Activated naive CD4-positive, alpha-beta T cell treated with anti-CD3 and anti-CD28 coated beads for 36 hours (primary cell): Measurements from ENCODE around the gene EVI5. TPM values are rescaled to one million over a fixed set of nuclear protein-coding genes. Genes with fewer than 3 reads are reported as not detected.
"Not testable (repeated sequence)": the region's sequence is repeated elsewhere in the genome, so short reads cannot be mapped to it uniquely, and the experiment has no call there.

Experiments
- CTCF ChIA-PET: fragments of 350-600 bp; sonication (Branson Sonifier 250); formaldehyde crosslinking; loops from one replicate; lab custom pipeline; 2021; ENCODE audit warnings: antibody characterized with exemption; lab: Charles Lee
- DNase-seq: peaks from one replicate; pipeline ENCODE4 v3.0.0-alpha.2; 2020
- H3K27ac Mint-ChIP-seq: one replicate; pipeline ENCODE4 v1.8.0; 2021; ENCODE audit warnings: mild to moderate bottlenecking, mixed read lengths
- H3K27me3 Mint-ChIP-seq: one replicate; pipeline ENCODE4 v1.8.0; 2021; ENCODE audit warnings: low read depth, mixed read lengths
- H3K36me3 Mint-ChIP-seq: one replicate; pipeline ENCODE4 v1.8.0; 2021; ENCODE audit warnings: low read depth, mixed read lengths
- H3K4me1 Mint-ChIP-seq: one replicate; pipeline ENCODE4 v1.8.0; 2021; ENCODE audit warnings: low read depth, mixed read lengths
- H3K4me3 Mint-ChIP-seq: one replicate; pipeline ENCODE4 v1.8.0; 2021; ENCODE audit warnings: mild to moderate bottlenecking, moderate library complexity, mixed read lengths
- H3K9me3 Mint-ChIP-seq: one replicate; pipeline ENCODE4 v1.8.0; 2021; ENCODE audit warnings: mixed read lengths
- intact Hi-C: fragments of 100-400 bp; cut with micrococcal nuclease; formaldehyde crosslinking; loops from one replicate; pipeline ENCODE4 v1.15.1; 2023
- total RNA-seq, 2 experiments: library from RNA; stranded (reverse); gene quantifications; one replicate each; pipeline ENCODE4 v1.2.3, GENCODE V29; 2021

EVI5 gene
- total RNA-seq, 2 experiments from 2014 or later, result 13.8 to 14.0 TPM

- Mint-ChIP-seq H3K4me3 (no peak overlapping the region), H3K36me3 (no peaks in the 10 kb centered on the region), H3K4me1 (peaks cover 2% of the 10 kb centered on the region), H3K27ac (no peak overlapping the region), H3K9me3 (no peaks in the 10 kb centered on the region), H3K27me3 (peaks cover 11% of the 10 kb centered on the region)
- no peak for DNase-seq
- CTCF ChIA-PET, result interaction anchor here (0.5 to 2.0 kb wide), 3 partner anchors 27 to 331 kb away, joined by 3 to 9 read pairs (median 3); no protein-coding TSS in a partner anchor
- intact Hi-C loops, result no loop called here
Measured at GRCh38 chr1:92791487-92792066, 6.7 kb upstream of the EVI5 start.

GRCh38 chr1:92790867-92791266 is 6.0 kb upstream of the EVI5 start:
- intact Hi-C loops, result no loop called here
- Mint-ChIP-seq H3K4me3 (no peak overlapping the region), H3K27ac (no peak overlapping the region), H3K27me3 (peaks cover 14% of the 10 kb centered on the region), H3K36me3 (no peaks in the 10 kb centered on the region), H3K4me1 (peaks cover 2% of the 10 kb centered on the region), H3K9me3 (no peaks in the 10 kb centered on the region)
- CTCF ChIA-PET, result interaction anchor here (0.6 to 2.0 kb wide), 3 partner anchors 27 to 230 kb away, joined by 3 to 9 read pairs (median 4); no protein-coding TSS in a partner anchor
- DNase-seq, result no peak

GRCh38 chr1:92790081-92790480 is 5.2 kb upstream of the EVI5 start:
- H3K4me3 Mint-ChIP-seq, result no peak overlapping the region
- CTCF ChIA-PET, result interaction anchor here (0.7 to 2.0 kb wide), 2 partner anchors 28 to 41 kb away, joined by 3 to 9 read pairs; no protein-coding TSS in a partner anchor
- peaks cover 6% of the 10 kb centered on the region for H3K4me1 Mint-ChIP-seq
- peaks cover 17% of the 10 kb centered on the region for H3K27me3 Mint-ChIP-seq
- H3K9me3 Mint-ChIP-seq, result no peaks in the 10 kb centered on the region
- intact Hi-C loops, result no loop called here
- no peaks in the 10 kb centered on the region for H3K36me3 Mint-ChIP-seq
- no peak for DNase-seq
- H3K27ac Mint-ChIP-seq, result no peak overlapping the region

GRCh38 chr1:92786111-92786901 is 1.4 kb upstream of the EVI5 start:
- Mint-ChIP-seq H3K27ac (no peak overlapping the region), H3K27me3 (peaks cover 29% of the 10 kb centered on the region), H3K4me3 (no peak overlapping the region), H3K9me3 (no peaks in the 10 kb centered on the region), H3K4me1 (peaks cover 16% of the 10 kb centered on the region), H3K36me3 (no peaks in the 10 kb centered on the region)
- CTCF ChIA-PET, result interaction anchor here (0.9 to 2.2 kb wide), 2 partner anchors 33 to 37 kb away, joined by 3 to 10 read pairs; no protein-coding TSS in a partner anchor
- DNase-seq, result no peak
- intact Hi-C loops, result no loop called here

GRCh38 chr1:92784021-92784638 is 778 bp downstream of the EVI5 start:
- Mint-ChIP-seq H3K36me3 (no peaks in the 10 kb centered on the region), H3K27ac (no peak overlapping the region), H3K27me3 (peaks cover 35% of the 10 kb centered on the region), H3K9me3 (no peaks in the 10 kb centered on the region), H3K4me1 (peaks cover 13% of the 10 kb centered on the region), H3K4me3 (peak overlapping the region; percentile 70)
- peak; percentile 69 for DNase-seq
- intact Hi-C loops, result loop anchor here (1.0 to 5.0 kb wide), 5 partner anchors 33 to 258 kb away; no protein-coding TSS in a partner anchor
- CTCF ChIA-PET, result interaction anchor here (0.7 to 1.3 kb wide), 6 partner anchors 35 to 75 kb away, joined by 3 read pairs; no protein-coding TSS in a partner anchor

- CTCF ChIA-PET, result interaction anchor here (0.7 to 0.9 kb wide), 2 partner anchors 34 to 39 kb away, joined by 3 read pairs; no protein-coding TSS in a partner anchor
- peaks cover 13% of the 10 kb centered on the region for H3K4me1 Mint-ChIP-seq
- not testable (repeated sequence) for H3K9me3 Mint-ChIP-seq, H3K27ac Mint-ChIP-seq, DNase-seq, H3K36me3 Mint-ChIP-seq
- peaks cover 35% of the 10 kb centered on the region for H3K27me3 Mint-ChIP-seq
- H3K4me3 Mint-ChIP-seq, result peak overlapping the region; percentile 70
- intact Hi-C loops, result loop anchor here (5.0 kb wide), 1 partner anchor 34 kb away; no protein-coding TSS in a partner anchor
Measured at GRCh38 chr1:92783550-92783949, 1.4 kb downstream of the EVI5 start.

- Mint-ChIP-seq H3K27me3 (peaks cover 28% of the 10 kb centered on the region), H3K4me1 (peaks cover 2% of the 10 kb centered on the region), H3K27ac (no peak overlapping the region), H3K9me3 (no peaks in the 10 kb centered on the region), H3K4me3 (no peak overlapping the region), H3K36me3 (no peaks in the 10 kb centered on the region)
- no peak for DNase-seq
- intact Hi-C loops, result no loop called here
- CTCF ChIA-PET, result no interaction called here
Measured at GRCh38 chr1:92778376-92778775, 6.5 kb downstream of the EVI5 start.

- DNase-seq, result no peak
- CTCF ChIA-PET, result no interaction called here
- peaks cover 11% of the 10 kb centered on the region for H3K27me3 Mint-ChIP-seq
- H3K4me3 Mint-ChIP-seq, result no peak overlapping the region
- H3K9me3 Mint-ChIP-seq, result no peaks in the 10 kb centered on the region
- no peaks in the 10 kb centered on the region for H3K4me1 Mint-ChIP-seq
- intact Hi-C loops, result loop anchor here (5.0 kb wide), 1 partner anchor 763 kb away; no protein-coding TSS in a partner anchor
- H3K36me3 Mint-ChIP-seq, result no peaks in the 10 kb centered on the region
- no peak overlapping the region for H3K27ac Mint-ChIP-seq
Measured at GRCh38 chr1:92774407-92774806, 10.5 kb downstream of the EVI5 start.

- H3K4me3 Mint-ChIP-seq, H3K27ac Mint-ChIP-seq, DNase-seq, CTCF ChIA-PET, H3K36me3 Mint-ChIP-seq, H3K4me1 Mint-ChIP-seq, H3K27me3 Mint-ChIP-seq, H3K9me3 Mint-ChIP-seq: not testable (repeated sequence)
- intact Hi-C loops, result loop anchor here (5.0 kb wide), 1 partner anchor 764 kb away; no protein-coding TSS in a partner anchor
Measured at GRCh38 chr1:92773749-92774148, 11.2 kb downstream of the EVI5 start.

- Mint-ChIP-seq H3K9me3 (peaks cover 5% of the 10 kb centered on the region), H3K4me3 (no peak overlapping the region), H3K36me3 (no peaks in the 10 kb centered on the region), H3K4me1 (no peaks in the 10 kb centered on the region), H3K27me3 (no peaks in the 10 kb centered on the region), H3K27ac (no peak overlapping the region)
- intact Hi-C loops, result loop anchor here (5.0 kb wide), 1 partner anchor 767 kb away; no protein-coding TSS in a partner anchor
- no peak for DNase-seq
- CTCF ChIA-PET, result interaction anchor here (0.6 kb wide), 1 partner anchor 366 kb away, joined by 5 read pairs; no protein-coding TSS in a partner anchor
Measured at GRCh38 chr1:92769856-92770255, 15.1 kb downstream of the EVI5 start.

- CTCF ChIA-PET, result no interaction called here
- no peaks in the 10 kb centered on the region for H3K36me3 Mint-ChIP-seq
- no peak overlapping the region for H3K27ac Mint-ChIP-seq
- no peaks in the 10 kb centered on the region for H3K4me1 Mint-ChIP-seq
- H3K27me3 Mint-ChIP-seq, result no peaks in the 10 kb centered on the region
- no peak for DNase-seq
- peaks cover 5% of the 10 kb centered on the region for H3K9me3 Mint-ChIP-seq
- intact Hi-C loops, result no loop called here
- no peak overlapping the region for H3K4me3 Mint-ChIP-seq
Measured at GRCh38 chr1:92768915-92769314, 16.0 kb downstream of the EVI5 start.

- Mint-ChIP-seq H3K4me1 (no peaks in the 10 kb centered on the region), H3K9me3 (peaks cover 5% of the 10 kb centered on the region), H3K27ac (no peak overlapping the region), H3K36me3 (no peaks in the 10 kb centered on the region), H3K27me3 (no peaks in the 10 kb centered on the region), H3K4me3 (no peak overlapping the region)
- intact Hi-C loops, result no loop called here
- DNase-seq, result no peak
- CTCF ChIA-PET, result interaction anchor here (1.2 to 1.4 kb wide), 2 partner anchors 19 to 64 kb away, joined by 3 to 5 read pairs; partner anchors contain the start of gene RPL5
Measured at GRCh38 chr1:92768296-92768695, 16.6 kb downstream of the EVI5 start.
